Chondrocyte (in vitro differentiated cells): ENCODE results near the gene PLA2G2C. TPM values are rescaled to one million over a fixed set of nuclear protein-coding genes. Genes with fewer than 3 reads are reported as not detected.

Experiments used
- DNase-seq: peaks from one replicate; pipeline ENCODE4 v3.0.0; 2021; ENCODE audit warnings: mixed read lengths, low spot score
- H3K27ac Mint-ChIP-seq: one replicate; pipeline ENCODE4 v1.8.0; 2021; ENCODE audit warnings: mild to moderate bottlenecking, moderate library complexity, mixed read lengths; ENCODE audit not compliant: unreplicated experiment
- H3K27me3 Mint-ChIP-seq: 2 replicates; pipeline ENCODE4 v1.8.0; 2021; ENCODE audit warnings: low read depth, mixed read lengths
- H3K36me3 Mint-ChIP-seq: 2 replicates; pipeline ENCODE4 v1.8.0; 2021; ENCODE audit warnings: low read depth, mixed read lengths
- H3K4me1 Mint-ChIP-seq: 2 replicates; pipeline ENCODE4 v1.8.0; 2021; ENCODE audit warnings: low read depth, mild to moderate bottlenecking, mixed read lengths
- H3K4me3 Mint-ChIP-seq: one replicate; pipeline ENCODE4 v1.8.0; 2021; ENCODE audit warnings: mild to moderate bottlenecking, moderate library complexity, mixed read lengths; ENCODE audit not compliant: unreplicated experiment
- H3K9me3 Mint-ChIP-seq: 2 replicates; pipeline ENCODE4 v1.8.0; 2021; ENCODE audit warnings: low read depth, mixed read lengths
- total RNA-seq: library from RNA; stranded (reverse); gene quantifications from 3 replicates; pipeline ENCODE4 v1.2.1, GENCODE V29; 2021
- TF ChIP-seq, protein P1 (sequence below): fragments of 200-600 bp; sonication (generic); IDR thresholded peaks from 2 replicates; pipeline ENCODE4 v1.5.0; 2021; ENCODE audit warnings: antibody characterized with exemption, mild to moderate bottlenecking, moderate library complexity

The PLA2G2C gene
- total RNA-seq, 1 donor from 2014 or later, result not detected

DNA sequence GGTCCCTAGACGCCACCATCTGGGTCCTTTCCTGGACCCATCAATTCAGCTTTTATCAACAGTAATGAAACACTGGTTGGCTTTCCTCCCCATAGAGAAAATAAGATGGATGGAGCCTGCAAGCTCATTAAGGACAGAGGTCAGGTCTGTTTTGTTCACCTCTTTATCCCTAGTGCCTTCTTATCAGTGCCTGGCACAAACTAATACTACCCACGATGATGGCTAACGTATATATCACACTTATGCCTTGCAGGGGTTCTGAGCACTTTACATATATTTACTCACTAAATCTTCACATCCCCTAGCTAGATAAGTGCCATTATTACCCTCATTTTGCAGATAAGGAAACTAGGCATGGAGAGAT lies 5.5 kb downstream of the PLA2G2C start:
- no peak for DNase-seq
- Mint-ChIP-seq H3K27me3 (peaks cover 46% of the 10 kb centered on the region), H3K27ac (no peak overlapping the region), H3K36me3 (no peaks in the 10 kb centered on the region), H3K4me3 (no peak overlapping the region), H3K9me3 (peaks cover 4% of the 10 kb centered on the region), H3K4me1 (peaks cover 3% of the 10 kb centered on the region)
- TF ChIP-seq, protein P1, sequence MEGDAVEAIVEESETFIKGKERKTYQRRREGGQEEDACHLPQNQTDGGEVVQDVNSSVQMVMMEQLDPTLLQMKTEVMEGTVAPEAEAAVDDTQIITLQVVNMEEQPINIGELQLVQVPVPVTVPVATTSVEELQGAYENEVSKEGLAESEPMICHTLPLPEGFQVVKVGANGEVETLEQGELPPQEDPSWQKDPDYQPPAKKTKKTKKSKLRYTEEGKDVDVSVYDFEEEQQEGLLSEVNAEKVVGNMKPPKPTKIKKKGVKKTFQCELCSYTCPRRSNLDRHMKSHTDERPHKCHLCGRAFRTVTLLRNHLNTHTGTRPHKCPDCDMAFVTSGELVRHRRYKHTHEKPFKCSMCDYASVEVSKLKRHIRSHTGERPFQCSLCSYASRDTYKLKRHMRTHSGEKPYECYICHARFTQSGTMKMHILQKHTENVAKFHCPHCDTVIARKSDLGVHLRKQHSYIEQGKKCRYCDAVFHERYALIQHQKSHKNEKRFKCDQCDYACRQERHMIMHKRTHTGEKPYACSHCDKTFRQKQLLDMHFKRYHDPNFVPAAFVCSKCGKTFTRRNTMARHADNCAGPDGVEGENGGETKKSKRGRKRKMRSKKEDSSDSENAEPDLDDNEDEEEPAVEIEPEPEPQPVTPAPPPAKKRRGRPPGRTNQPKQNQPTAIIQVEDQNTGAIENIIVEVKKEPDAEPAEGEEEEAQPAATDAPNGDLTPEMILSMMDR, result no peak

DNA sequence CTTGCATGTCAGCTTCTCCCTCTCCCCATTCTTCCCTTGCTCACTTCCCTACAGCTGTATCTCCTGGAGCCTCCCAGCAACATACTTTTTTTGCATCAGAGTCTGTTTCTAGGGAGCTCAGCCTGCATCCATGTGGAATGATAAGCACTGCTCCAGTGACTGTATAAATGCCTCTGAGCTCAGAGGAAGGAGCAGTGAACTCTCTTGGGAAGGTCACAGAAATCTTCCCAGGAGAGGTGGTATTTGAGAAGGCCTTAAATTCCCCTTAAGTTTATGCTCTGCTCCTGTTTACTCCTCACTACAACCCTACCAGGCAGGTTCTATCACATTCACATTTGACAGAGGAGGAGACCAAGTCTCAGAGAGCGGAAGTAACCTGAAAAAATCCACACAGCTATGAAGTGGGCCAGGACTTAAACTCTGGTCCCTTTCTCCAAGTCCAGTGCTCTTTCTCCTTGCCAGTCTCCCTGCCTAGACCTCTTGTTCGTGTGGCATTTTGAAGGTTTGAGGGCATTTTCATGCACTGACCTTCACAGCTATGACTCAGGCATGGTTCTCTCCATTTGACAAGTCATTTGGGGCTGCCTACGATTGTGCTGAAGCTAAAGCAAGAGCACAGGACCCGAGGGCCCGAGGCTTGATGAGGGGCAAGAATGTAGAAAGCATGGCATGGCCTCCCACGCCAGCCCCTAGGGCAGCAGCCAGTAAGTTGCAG lies 6.0 kb downstream of the PLA2G2C start:
- Mint-ChIP-seq H3K4me3 (no peak overlapping the region), H3K27ac (no peak overlapping the region), H3K9me3 (peaks cover 4% of the 10 kb centered on the region), H3K27me3 (peaks cover 44% of the 10 kb centered on the region), H3K4me1 (peaks cover 2% of the 10 kb centered on the region), H3K36me3 (no peaks in the 10 kb centered on the region)
- TF ChIP-seq, protein P1, result no peak
- no peak for DNase-seq

DNA sequence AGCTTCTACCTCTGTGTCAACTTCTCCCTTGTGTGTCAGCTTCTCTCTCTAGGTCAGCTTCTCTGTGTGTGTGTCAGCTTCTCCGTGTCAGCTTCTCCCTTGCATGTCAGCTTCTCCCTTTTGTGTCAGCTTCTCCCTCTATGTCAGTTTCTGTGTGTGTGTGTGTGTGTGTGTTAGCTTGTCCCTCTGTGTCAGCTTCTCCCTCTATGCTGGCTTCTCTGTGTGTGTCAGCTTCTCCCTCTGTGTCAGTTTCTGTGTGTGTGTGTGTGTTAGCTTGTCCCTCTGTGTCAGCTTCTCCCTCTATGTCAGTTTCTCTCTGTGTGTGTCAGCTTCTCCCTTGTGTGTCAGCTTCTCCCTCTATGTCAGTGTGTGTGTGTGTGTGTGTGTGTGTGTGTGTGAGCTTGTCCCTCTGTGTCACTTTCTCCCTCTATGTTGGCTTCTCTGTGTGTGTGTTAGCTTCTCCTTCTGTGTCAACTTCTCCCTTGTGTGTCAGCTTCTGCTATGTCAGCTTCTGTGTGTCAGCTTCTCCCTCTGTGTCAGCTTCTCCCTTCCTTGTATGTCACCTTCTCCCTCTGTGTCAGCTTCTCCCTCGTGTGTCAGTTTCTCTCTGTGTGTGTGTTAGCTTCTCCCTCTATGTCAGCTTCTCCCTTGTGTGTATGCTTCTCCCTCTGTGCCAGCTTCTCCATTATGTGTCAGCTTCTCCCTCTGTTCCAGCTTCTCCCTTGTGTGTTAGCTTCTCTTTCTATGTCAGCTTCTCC lies 6.8 kb downstream of the PLA2G2C start:
- Mint-ChIP-seq H3K27me3 (peaks cover 40% of the 10 kb centered on the region), H3K27ac (no peak overlapping the region), H3K4me1 (no peaks in the 10 kb centered on the region), H3K9me3 (peaks cover 4% of the 10 kb centered on the region), H3K4me3 (no peak overlapping the region), H3K36me3 (no peaks in the 10 kb centered on the region)
- TF ChIP-seq, protein P1, result no peak
- no peak for DNase-seq

DNA sequence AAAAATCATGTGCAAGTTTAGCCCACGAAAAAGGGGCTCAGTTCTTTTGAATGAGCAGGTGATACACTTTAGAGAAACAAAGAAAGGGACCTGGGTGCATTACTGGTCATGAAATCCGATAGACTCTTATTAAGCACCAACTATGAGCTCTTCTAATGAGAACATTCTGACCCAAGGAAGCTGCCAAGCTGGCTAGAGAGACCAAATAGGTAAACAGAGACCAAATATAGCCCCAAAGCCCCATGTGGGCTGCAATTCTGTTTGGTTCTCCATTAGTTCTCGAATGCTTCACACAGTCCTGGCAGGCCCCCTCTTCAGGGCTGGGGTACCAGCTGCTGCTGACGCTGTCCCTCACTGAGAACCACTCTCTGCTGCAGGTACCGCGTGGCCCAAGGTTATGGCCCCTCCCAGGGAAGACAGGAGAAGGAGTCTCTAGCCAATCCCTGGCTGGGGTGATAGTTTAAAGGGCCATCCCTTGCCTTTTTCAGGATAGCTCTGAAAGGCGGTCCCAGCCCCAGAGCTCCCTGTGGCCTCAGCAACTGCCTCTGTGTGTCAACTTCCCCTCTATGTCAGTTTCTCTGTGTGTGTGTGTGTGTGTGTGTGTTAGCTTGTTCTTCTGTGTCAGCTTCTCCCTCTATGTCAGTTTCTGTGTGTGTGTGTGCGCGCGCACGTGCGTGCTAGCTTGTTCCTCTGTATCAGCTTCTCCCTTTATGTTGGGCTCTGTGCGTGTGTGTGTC lies 7.5 kb downstream of the PLA2G2C start:
- Mint-ChIP-seq H3K4me3 (no peak overlapping the region), H3K9me3 (peaks cover 4% of the 10 kb centered on the region), H3K36me3 (no peaks in the 10 kb centered on the region), H3K4me1 (no peaks in the 10 kb centered on the region), H3K27me3 (peaks cover 36% of the 10 kb centered on the region), H3K27ac (no peak overlapping the region)
- no peak for DNase-seq
- TF ChIP-seq, protein P1, result no peak

DNA sequence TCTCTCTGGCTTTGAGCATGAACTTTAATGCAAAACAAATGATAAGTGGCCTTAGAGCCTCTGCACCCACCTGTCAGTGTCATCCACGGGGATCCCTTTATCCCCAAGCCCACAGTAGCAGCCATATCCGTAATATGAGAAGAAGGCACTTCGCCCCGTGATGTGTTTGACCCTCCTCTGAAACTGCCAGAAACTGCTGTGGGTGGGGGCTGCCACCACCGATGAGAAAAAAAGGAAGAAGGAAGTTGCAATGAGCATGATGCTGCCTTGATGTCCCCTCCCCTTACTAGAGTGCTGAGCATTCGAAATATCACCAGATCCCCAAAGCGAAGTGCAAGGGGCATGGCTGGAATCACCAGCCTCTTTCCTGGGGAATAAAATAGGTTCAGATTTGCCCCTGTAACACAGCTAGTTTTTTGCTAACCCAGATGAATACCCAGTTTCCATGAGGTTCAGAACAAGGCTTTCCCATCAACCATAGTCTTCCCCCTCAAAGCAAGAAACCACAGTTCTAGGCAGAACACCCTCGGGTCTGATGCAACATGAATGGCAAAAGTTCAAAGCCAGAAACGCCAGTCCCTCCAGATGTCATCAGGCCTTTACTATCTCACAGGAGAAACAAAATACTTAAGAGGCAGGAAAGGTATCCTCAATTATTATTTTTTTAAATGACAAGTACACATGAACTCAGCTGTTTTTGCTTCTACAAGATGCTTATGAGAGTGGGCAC lies 11.2 kb downstream of the PLA2G2C start:
- H3K9me3 Mint-ChIP-seq, result peaks cover 4% of the 10 kb centered on the region
- no peak for DNase-seq
- no peaks in the 10 kb centered on the region for H3K36me3 Mint-ChIP-seq
- peaks cover 24% of the 10 kb centered on the region for H3K27me3 Mint-ChIP-seq
- H3K4me3 Mint-ChIP-seq, result no peak overlapping the region
- no peak overlapping the region for H3K27ac Mint-ChIP-seq
- no peaks in the 10 kb centered on the region for H3K4me1 Mint-ChIP-seq
- TF ChIP-seq, protein P1, result no peak
